Neural cell (in vitro differentiated cells): ENCODE results near the gene CD247. TPM values are rescaled to one million over a fixed set of nuclear protein-coding genes. Genes with fewer than 3 reads are reported as not detected.

Source experiments
- H2AFZ ChIP-seq: fragments of 200-600, 300-800 bp; sonication (generic), shearing (Covaris generic); 2 replicates; pipeline ENCODE4 v1.6.0; 2014; ENCODE audit warnings: low read depth, mild to moderate bottlenecking, antibody characterized with exemption, low read length, moderate library complexity
- H3F3A ChIP-seq: fragments of 200-600 bp; shearing (Covaris generic); 2 replicates; pipeline ENCODE4 v1.6.1; 2016; ENCODE audit warnings: mild to moderate bottlenecking, moderate library complexity, mixed read lengths, antibody characterized with exemption, low read length; ENCODE audit not compliant: insufficient read depth, poor library complexity, severe bottlenecking
- H3K27ac ChIP-seq: fragments of 200-600, 300-800 bp; sonication (generic), shearing (Covaris generic); 2 replicates; pipeline ENCODE4 v1.5.1; 2014; ENCODE audit warnings: mild to moderate bottlenecking, low read length, moderate library complexity
- H3K27me3 ChIP-seq: fragments of 300-800, 200-600 bp; sonication (generic), shearing (Covaris generic); 2 replicates; pipeline ENCODE4 v1.6.0; 2014; ENCODE audit warnings: mild to moderate bottlenecking, low read depth, low read length, moderate library complexity; ENCODE audit not compliant: insufficient read depth
- H3K36me3 ChIP-seq: fragments of 300-800, 200-600 bp; sonication (generic), shearing (Covaris generic); 2 replicates; pipeline ENCODE4 v1.5.1; 2014; ENCODE audit warnings: mild to moderate bottlenecking, antibody characterized with exemption, low read length, moderate library complexity; ENCODE audit not compliant: insufficient read depth
- H3K4me2 ChIP-seq: fragments of 300-800, 200-600 bp; sonication (generic), shearing (Covaris generic); 2 replicates; pipeline ENCODE4 v1.6.0; 2014; ENCODE audit warnings: mild to moderate bottlenecking, low read length
- H3K4me3 ChIP-seq: fragments of 300-800, 200-600 bp; sonication (generic), shearing (Covaris generic); 2 replicates; pipeline ENCODE4 v1.5.1; 2014; ENCODE audit warnings: mild to moderate bottlenecking, low read length, moderate library complexity
- H3K79me2 ChIP-seq: fragments of 200-600 bp; shearing (Covaris generic); replicated peaks from 2 replicates; pipeline ENCODE4 v1.6.0; 2014; ENCODE audit warnings: mild to moderate bottlenecking, low read length, moderate library complexity; ENCODE audit not compliant: insufficient read depth
- H3K9ac ChIP-seq: fragments of 300-800, 200-600 bp; sonication (generic), shearing (Covaris generic); 2 replicates; pipeline ENCODE4 v1.6.1; 2016; ENCODE audit warnings: mild to moderate bottlenecking, low read length, mixed read lengths
- H3K9me2 ChIP-seq: fragments of 200-600 bp; shearing (Covaris generic); 2 replicates; pipeline ENCODE4 v1.6.1; 2016; ENCODE audit warnings: mild to moderate bottlenecking, low read length, mixed read lengths; ENCODE audit not compliant: insufficient read depth
- H3K9me3 ChIP-seq: fragments of 200-600, 300-800 bp; sonication (generic), shearing (Covaris generic); 2 replicates; pipeline ENCODE4 v1.6.1; 2016; ENCODE audit warnings: mild to moderate bottlenecking, mixed run types, low read length, moderate library complexity, mixed read lengths
- H4K20me1 ChIP-seq: fragments of 200-600 bp; shearing (Covaris generic); 2 replicates; pipeline ENCODE4 v1.6.1; 2016; ENCODE audit warnings: mild to moderate bottlenecking, mixed run types; ENCODE audit not compliant: insufficient read depth
- EP300 ChIP-seq: fragments of 450-650 bp; conservative IDR thresholded peaks from 2 replicates; pipeline ENCODE4 v1.6.1; 2014; ENCODE audit warnings: antibody characterized with exemption, mild to moderate bottlenecking, moderate library complexity; ENCODE audit not compliant: poor library complexity, severe bottlenecking
- EZH2 ChIP-seq: fragments of 200-600, 300-800 bp; shearing (Covaris generic), sonication (generic); IDR thresholded peaks from 2 replicates; pipeline ENCODE4 v1.6.1; 2014; ENCODE audit warnings: antibody characterized with exemption, low read length, borderline replicate concordance, mild to moderate bottlenecking; ENCODE audit not compliant: insufficient read depth, poor library complexity, severe bottlenecking
- MXI1 ChIP-seq: fragments of 450-650 bp; conservative IDR thresholded peaks from 2 replicates; pipeline ENCODE4 v1.6.1; 2014; ENCODE audit warnings: antibody characterized with exemption, mild to moderate bottlenecking; ENCODE audit not compliant: poor library complexity, severe bottlenecking
- POLR2AphosphoS5 ChIP-seq: IDR thresholded peaks from 2 replicates; pipeline ENCODE4 v1.6.1; 2012
- RAD21 ChIP-seq: fragments of 450-650 bp; conservative IDR thresholded peaks from 2 replicates; pipeline ENCODE4 v1.6.1; 2014; ENCODE audit warnings: antibody characterized with exemption, mild to moderate bottlenecking, moderate library complexity
- SMC3 ChIP-seq: fragments of 450-650 bp; conservative IDR thresholded peaks from 2 replicates; pipeline ENCODE4 v1.6.1; 2014; ENCODE audit warnings: antibody characterized with exemption, mild to moderate bottlenecking, moderate library complexity; ENCODE audit not compliant: poor library complexity
- TAF1 ChIP-seq: IDR thresholded peaks from 2 replicates; pipeline ENCODE4 v1.6.1; 2012; ENCODE audit warnings: low read depth
- polyA plus RNA-seq: library from polyadenylated mRNA; depleted of rRNA; stranded (reverse); fragments of >200 nt; gene quantifications from 2 replicates; pipeline ENCODE4 v1.2.3, GENCODE V29; 2014
- TF ChIP-seq, protein P1 (sequence below): fragments of 450-650 bp; IDR thresholded peaks from 2 replicates; pipeline ENCODE4 v1.5.1; 2014; ENCODE audit warnings: antibody characterized with exemption, mild to moderate bottlenecking, moderate library complexity; ENCODE audit not compliant: poor library complexity, severe bottlenecking
- TF ChIP-seq, protein P2 (sequence below): IDR thresholded peaks from 2 replicates; pipeline ENCODE4 v1.6.1; 2012; ENCODE audit warnings: borderline replicate concordance

CD247 gene
- polyA plus RNA-seq, 1 donor from 2014 or later: not detected

- H2AFZ ChIP-seq: no peak overlapping the region
- no peaks in the 10 kb centered on the region for H3K79me2 ChIP-seq
- TF ChIP-seq SMC3 (no peak), POLR2AphosphoS5 (no peak), TAF1 (no peak), RAD21 (no peak), EP300 (no peak), EZH2 (no peak), MXI1 (no peak)
- TF ChIP-seq, protein P1, sequence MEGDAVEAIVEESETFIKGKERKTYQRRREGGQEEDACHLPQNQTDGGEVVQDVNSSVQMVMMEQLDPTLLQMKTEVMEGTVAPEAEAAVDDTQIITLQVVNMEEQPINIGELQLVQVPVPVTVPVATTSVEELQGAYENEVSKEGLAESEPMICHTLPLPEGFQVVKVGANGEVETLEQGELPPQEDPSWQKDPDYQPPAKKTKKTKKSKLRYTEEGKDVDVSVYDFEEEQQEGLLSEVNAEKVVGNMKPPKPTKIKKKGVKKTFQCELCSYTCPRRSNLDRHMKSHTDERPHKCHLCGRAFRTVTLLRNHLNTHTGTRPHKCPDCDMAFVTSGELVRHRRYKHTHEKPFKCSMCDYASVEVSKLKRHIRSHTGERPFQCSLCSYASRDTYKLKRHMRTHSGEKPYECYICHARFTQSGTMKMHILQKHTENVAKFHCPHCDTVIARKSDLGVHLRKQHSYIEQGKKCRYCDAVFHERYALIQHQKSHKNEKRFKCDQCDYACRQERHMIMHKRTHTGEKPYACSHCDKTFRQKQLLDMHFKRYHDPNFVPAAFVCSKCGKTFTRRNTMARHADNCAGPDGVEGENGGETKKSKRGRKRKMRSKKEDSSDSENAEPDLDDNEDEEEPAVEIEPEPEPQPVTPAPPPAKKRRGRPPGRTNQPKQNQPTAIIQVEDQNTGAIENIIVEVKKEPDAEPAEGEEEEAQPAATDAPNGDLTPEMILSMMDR: no peak
- TF ChIP-seq, protein P2, sequence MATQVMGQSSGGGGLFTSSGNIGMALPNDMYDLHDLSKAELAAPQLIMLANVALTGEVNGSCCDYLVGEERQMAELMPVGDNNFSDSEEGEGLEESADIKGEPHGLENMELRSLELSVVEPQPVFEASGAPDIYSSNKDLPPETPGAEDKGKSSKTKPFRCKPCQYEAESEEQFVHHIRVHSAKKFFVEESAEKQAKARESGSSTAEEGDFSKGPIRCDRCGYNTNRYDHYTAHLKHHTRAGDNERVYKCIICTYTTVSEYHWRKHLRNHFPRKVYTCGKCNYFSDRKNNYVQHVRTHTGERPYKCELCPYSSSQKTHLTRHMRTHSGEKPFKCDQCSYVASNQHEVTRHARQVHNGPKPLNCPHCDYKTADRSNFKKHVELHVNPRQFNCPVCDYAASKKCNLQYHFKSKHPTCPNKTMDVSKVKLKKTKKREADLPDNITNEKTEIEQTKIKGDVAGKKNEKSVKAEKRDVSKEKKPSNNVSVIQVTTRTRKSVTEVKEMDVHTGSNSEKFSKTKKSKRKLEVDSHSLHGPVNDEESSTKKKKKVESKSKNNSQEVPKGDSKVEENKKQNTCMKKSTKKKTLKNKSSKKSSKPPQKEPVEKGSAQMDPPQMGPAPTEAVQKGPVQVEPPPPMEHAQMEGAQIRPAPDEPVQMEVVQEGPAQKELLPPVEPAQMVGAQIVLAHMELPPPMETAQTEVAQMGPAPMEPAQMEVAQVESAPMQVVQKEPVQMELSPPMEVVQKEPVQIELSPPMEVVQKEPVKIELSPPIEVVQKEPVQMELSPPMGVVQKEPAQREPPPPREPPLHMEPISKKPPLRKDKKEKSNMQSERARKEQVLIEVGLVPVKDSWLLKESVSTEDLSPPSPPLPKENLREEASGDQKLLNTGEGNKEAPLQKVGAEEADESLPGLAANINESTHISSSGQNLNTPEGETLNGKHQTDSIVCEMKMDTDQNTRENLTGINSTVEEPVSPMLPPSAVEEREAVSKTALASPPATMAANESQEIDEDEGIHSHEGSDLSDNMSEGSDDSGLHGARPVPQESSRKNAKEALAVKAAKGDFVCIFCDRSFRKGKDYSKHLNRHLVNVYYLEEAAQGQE: no peak
- H3K9me3 ChIP-seq: no peaks in the 10 kb centered on the region
- no peak overlapping the region for H3K27ac ChIP-seq
- no peaks in the 10 kb centered on the region for H3K36me3 ChIP-seq
- no peak overlapping the region for H3K4me3 ChIP-seq
- no peak overlapping the region for H3K9ac ChIP-seq
- H3K9me2 ChIP-seq: no peaks in the 10 kb centered on the region
- no peaks in the 10 kb centered on the region for H3F3A ChIP-seq
- H3K4me2 ChIP-seq: no peak overlapping the region
- H4K20me1 ChIP-seq: no peaks in the 10 kb centered on the region
- no peaks in the 10 kb centered on the region for H3K27me3 ChIP-seq
Observed at GRCh38 chr1:167463875-167464575, 54.3 kb downstream of the CD247 start.

DNA sequence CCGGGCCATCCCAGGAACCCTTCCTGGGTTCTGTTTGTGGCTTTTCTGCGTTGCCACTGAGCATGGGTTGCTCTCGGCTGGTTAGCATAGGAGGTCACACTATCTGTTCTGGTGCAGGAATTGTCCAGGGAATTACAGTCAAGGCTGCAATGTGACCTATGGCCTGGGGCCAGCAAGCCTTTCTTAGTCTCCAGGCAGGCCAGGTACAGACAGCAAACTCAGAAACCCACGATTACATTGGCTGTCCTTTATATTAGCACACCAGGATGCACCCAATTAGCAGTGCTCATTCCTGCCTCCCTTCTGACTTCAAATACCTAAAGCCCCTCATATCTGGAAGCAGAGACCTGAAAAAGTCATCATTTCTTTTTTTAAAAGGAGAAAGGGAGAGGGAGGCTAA lies 55.2 kb downstream of the CD247 start:
- Histone ChIP-seq H3K4me2 (no peak overlapping the region), H3K4me3 (no peak overlapping the region), H3K9me3 (no peaks in the 10 kb centered on the region), H3K79me2 (no peaks in the 10 kb centered on the region), H4K20me1 (no peaks in the 10 kb centered on the region), H2AFZ (no peak overlapping the region), H3K36me3 (no peaks in the 10 kb centered on the region), H3K27me3 (no peaks in the 10 kb centered on the region), H3K9me2 (no peaks in the 10 kb centered on the region), H3K27ac (no peak overlapping the region), H3K9ac (no peak overlapping the region), H3F3A (no peaks in the 10 kb centered on the region)
- TF ChIP-seq POLR2AphosphoS5: no peak
- TF ChIP-seq EP300: no peak
- TF ChIP-seq RAD21: no peak
- TF ChIP-seq, protein P1: no peak
- TF ChIP-seq SMC3: no peak
